Germinal center (tissue), 1 donor: ENCODE results near the gene ERC1.
"Not testable (repeated sequence)": the region's sequence is repeated elsewhere in the genome, so short reads cannot be mapped to it uniquely, and the experiment has no call there.

Experiments used
- DNase-seq: peaks from one replicate; pipeline ENCODE4 v3.0.0; 2012; ENCODE audit warnings: mixed read lengths, low spot score

The ERC1 gene

GRCh38 chr12:1078002-1078401, 87.0 kb downstream of the ERC1 start:
- DNase-seq = no peak

- no peak for DNase-seq
Measured at GRCh38 chr12:1080520-1081223, 89.6 kb downstream of the ERC1 start.

- DNase-seq = no peak
Measured at GRCh38 chr12:1083151-1083888, 92.3 kb downstream of the ERC1 start.

- no peak for DNase-seq
Measured at GRCh38 chr12:1083889-1084262, 92.9 kb downstream of the ERC1 start.

GRCh38 chr12:1091350-1091749, 100.3 kb downstream of the ERC1 start:
- no peak for DNase-seq

- peak; percentile 40 for DNase-seq
Measured at GRCh38 chr12:1093166-1093751, 102.2 kb downstream of the ERC1 start.

GRCh38 chr12:1094714-1095113, 103.7 kb downstream of the ERC1 start:
- no peak for DNase-seq

GRCh38 chr12:1099158-1099557, 108.1 kb downstream of the ERC1 start:
- no peak for DNase-seq

- DNase-seq = not testable (repeated sequence)
Measured at GRCh38 chr12:1099618-1100017, 108.6 kb downstream of the ERC1 start.

GRCh38 chr12:1102115-1102514, 111.1 kb downstream of the ERC1 start:
- DNase-seq = no peak

- no peak for DNase-seq
Measured at GRCh38 chr12:1102791-1103450, 111.9 kb downstream of the ERC1 start.

- DNase-seq = no peak
Measured at GRCh38 chr12:1103632-1104031, 112.6 kb downstream of the ERC1 start.

GRCh38 chr12:1104088-1104800, 113.2 kb downstream of the ERC1 start:
- DNase-seq = no peak

- no peak for DNase-seq
Measured at GRCh38 chr12:1107669-1108068, 116.6 kb downstream of the ERC1 start.

GRCh38 chr12:1108276-1108675, 117.3 kb downstream of the ERC1 start:
- peak; percentile 75 for DNase-seq

GRCh38 chr12:1115484-1116231, 124.6 kb downstream of the ERC1 start:
- DNase-seq = no peak

- DNase-seq = no peak
Measured at GRCh38 chr12:1117371-1117770, 126.3 kb downstream of the ERC1 start.

GRCh38 chr12:1117970-1118563, 127.0 kb downstream of the ERC1 start:
- peak; percentile 21 for DNase-seq

GRCh38 chr12:1122786-1123185, 131.8 kb downstream of the ERC1 start:
- no peak for DNase-seq

- DNase-seq = no peak
Measured at GRCh38 chr12:1126091-1126490, 135.1 kb downstream of the ERC1 start.

GRCh38 chr12:1127021-1127420, 136.0 kb downstream of the ERC1 start:
- no peak for DNase-seq
